ENCODE results near the gene NOP56. TPM values are rescaled to one million over a fixed set of nuclear protein-coding genes. Genes with fewer than 3 reads are reported as not detected.

NOP56 gene
- total and polyA plus RNA-seq, 9 of the 15 experiments (the other 6 are each of a cell fraction or from before 2014, with no cell fraction given): 295 to 697 (median 439) TPM

- Histone ChIP-seq H3K9me3 (replicated peaks; ENCODE audit: control insufficient read depth, insufficient read depth, low read depth, low read length) (no peaks in the 10 kb centered on the region), H3K4me1 (replicated peaks in 1 of 2; ENCODE audit: control insufficient read depth in 2 of 2, insufficient read depth in 2 of 2, low read length in 2 of 2) (peaks cover 0 to 8% of the 10 kb centered on the region in 2 experiments; a peak in 2 of 5 replicates), H2AFZ (ENCODE audit: low read depth, low read length) (no peak overlapping the region), H4K20me1 (replicated peaks; ENCODE audit: control insufficient read depth, insufficient read depth, low read length) (no peaks in the 10 kb centered on the region; the same call in 1 of the 2 replicates), H3K4me2 (ENCODE audit: insufficient read depth, low read length) (no peak overlapping the region), H3K27me3 (ENCODE audit: control insufficient read depth in 2 of 2, insufficient read depth in 2 of 2, low read length in 2 of 2) (peaks cover 6 to 71% of the 10 kb centered on the region in 2 experiments; a peak in 4 of 5 replicates), H3K9me1 (ENCODE audit: control insufficient read depth, insufficient read depth, low read length) (no peaks in the 10 kb centered on the region), H3K36me3 (ENCODE audit: control insufficient read depth, insufficient read depth, low read length) (no peaks in the 10 kb centered on the region), H3K79me2 (ENCODE audit: control insufficient read depth, insufficient read depth, low read length) (no peaks in the 10 kb centered on the region), H3K9ac (ENCODE audit: insufficient read depth in 1 of 2, low read depth in 2 of 2, low read length in 2 of 2) (no peak overlapping the region), H3K4me3 (no peak overlapping the region), H3K27ac (ENCODE audit: extremely low read depth, low read depth, low read length) (no peak overlapping the region)
- DNase-seq (ENCODE audit: extremely low read depth in 1 of 4, low spot score in 3 of 4) (no peak), FAIRE-seq (no peak), ATAC-seq (no peak)
- ChIA-PET POLR2A (no interaction called here), CTCF (ENCODE audit: low intra/inter-chr PET ratio) (no interaction called here)
- in situ Hi-C loops (cut with MboI) (no loop called here), intact Hi-C loops (cut with micrococcal nuclease) (no loop called here)
- BruUV-seq (replicated peaks): no TSS peak
- WGBS (ENCODE audit: insufficient coverage, low coverage, missing lambda C conversion rate): 7% methylated on average over 2 of the region's 4 CpGs
- TF ChIP-seq SRSF9 (IDR thresholded peaks at IDR 0.05; ENCODE audit: borderline replicate concordance, low read depth, low read length): no peak
- no peak for TF ChIP-seq CAMTA2 (CRISPR knock-in tag; conservative IDR thresholded peaks at IDR 0.05)
- TF ChIP-seq HES1 (IDR thresholded peaks at IDR 0.05; ENCODE audit: low read depth): no peak
- no peak for TF ChIP-seq LCOR (CRISPR knock-in tag; IDR thresholded peaks at IDR 0.05)
- no peak for TF ChIP-seq CREB1 (IDR thresholded peaks at IDR 0.05)
- no peak for TF ChIP-seq CREB1 (CRISPR knock-in tag; IDR thresholded peaks at IDR 0.05)
- TF ChIP-seq STAT5B (CRISPR knock-in tag; IDR thresholded peaks at IDR 0.05): no peak
- TF ChIP-seq DPF2 (IDR thresholded peaks at IDR 0.05): no peak
- no peak for TF ChIP-seq GTF2B (IDR thresholded peaks at IDR 0.05; ENCODE audit: extremely low read depth, insufficient read length)
- no peak for TF ChIP-seq GTF2F1 (IDR thresholded peaks at IDR 0.05; ENCODE audit: low read depth, low read length)
- TF ChIP-seq ZNF512 (tag; IDR thresholded peaks at IDR 0.05): no peak
- TF ChIP-seq SMAD3 (CRISPR knock-in tag; conservative IDR thresholded peaks at IDR 0.05): no peak
- TF ChIP-seq COPS2 (conservative IDR thresholded peaks at IDR 0.05): no peak
- TF ChIP-seq ZNF717 (CRISPR knock-in tag; IDR thresholded peaks at IDR 0.05): no peak
- no peak for TF ChIP-seq ZNF507 (tag; conservative IDR thresholded peaks at IDR 0.05)
- TF ChIP-seq MTA2 (IDR thresholded peaks at IDR 0.05; ENCODE audit: low read depth): no peak
- no peak for TF ChIP-seq HINFP (tag; conservative IDR thresholded peaks at IDR 0.05; ENCODE audit: low read depth)
- no peak for TF ChIP-seq MAFG (tag; conservative IDR thresholded peaks at IDR 0.05)
These were observed 45.9 kb downstream of the NOP56 start for GRCh38 chr20:2698186-2698817.

All from K562 (cell line).